ENCODE results near the gene CEACAM16.

DNA sequence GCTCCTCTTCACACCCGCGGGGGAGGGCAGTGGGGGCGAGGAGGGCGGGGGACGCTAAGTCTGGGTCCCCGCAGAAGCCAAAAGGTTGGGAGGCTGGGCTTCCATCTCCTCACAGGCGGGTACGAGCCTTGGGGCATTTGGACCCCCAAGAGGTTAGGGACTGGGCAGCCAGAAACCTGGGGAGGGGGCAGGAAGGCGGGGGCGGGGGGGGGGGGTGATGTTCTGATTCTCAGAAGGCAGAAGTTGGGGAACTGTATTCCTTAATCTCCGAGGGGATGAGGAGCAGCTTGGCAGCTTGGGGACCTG is 54.6 kb downstream of the CEACAM16 start:
- TF ChIP-seq CTCF (IDR thresholded peaks at IDR 0.05; ENCODE audit: insufficient read depth, low read length) (no peak), POLR2AphosphoS5 (IDR thresholded peaks at IDR 0.05; ENCODE audit: low read depth) (no peak)
